ENCODE results near the gene PTDSS2. TPM values are rescaled to one million over a fixed set of nuclear protein-coding genes. Genes with fewer than 3 reads are reported as not detected.

The PTDSS2 gene
- total and polyA plus RNA-seq, 9 of the 15 experiments (the other 6 are each of a cell fraction or from before 2014, with no cell fraction given): 0.45 to 53.9 (median 17.2) TPM

DNA sequence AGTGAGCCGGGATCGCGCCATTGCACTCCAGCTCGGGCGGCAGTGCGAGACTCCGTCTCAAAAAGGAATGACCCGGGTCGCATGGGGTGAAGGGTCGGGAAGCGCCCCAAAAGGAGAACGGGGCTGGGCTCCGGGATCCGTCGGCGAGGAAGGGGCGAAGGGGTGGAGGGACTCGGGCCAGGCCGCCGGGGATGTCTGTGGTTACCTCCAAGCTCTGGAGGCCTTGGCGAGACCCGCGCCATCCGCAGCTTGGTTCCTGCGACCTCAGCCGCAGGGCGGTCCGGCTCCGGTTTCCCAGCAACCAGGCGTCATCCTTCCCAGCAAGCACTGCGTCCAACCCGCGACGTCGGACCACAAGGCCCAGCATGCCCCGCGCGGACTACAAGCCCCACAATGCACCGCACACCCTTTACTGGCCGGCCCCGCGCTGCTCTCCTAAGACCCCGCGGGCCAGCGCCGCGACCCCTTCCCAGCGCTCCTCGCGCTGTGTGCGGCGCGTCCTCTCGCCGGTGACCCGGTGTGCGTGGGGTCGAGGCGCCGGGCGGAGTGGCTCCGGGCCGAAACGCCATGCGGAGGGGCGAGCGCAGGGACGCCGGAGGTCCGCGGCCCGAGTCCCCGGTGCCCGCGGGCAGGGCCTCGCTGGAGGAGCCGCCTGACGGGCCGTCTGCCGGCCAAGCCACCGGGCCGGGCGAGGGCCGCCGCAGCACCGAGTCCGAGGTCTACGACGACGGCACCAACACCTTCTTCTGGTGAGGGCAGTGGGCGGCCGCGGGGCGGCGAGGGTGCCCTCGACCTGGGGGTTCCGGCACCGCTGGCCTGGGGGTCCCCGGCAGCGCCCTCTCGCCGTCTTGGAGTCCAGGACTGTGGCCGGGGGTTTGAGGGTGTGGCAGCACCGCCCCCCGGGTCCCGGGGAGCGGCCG, at the start of gene PTDSS2 (continued):
- TF ChIP-seq NCOA4 (IDR thresholded peaks at IDR 0.05; ENCODE audit: partially characterized antibody): no peak
- TF ChIP-seq SREBF1 (IDR thresholded peaks at IDR 0.05; ENCODE audit: borderline replicate concordance, low read depth, low read length): no peak
- TF ChIP-seq SIN3B (IDR thresholded peaks at IDR 0.05; ENCODE audit: low read depth): peak; percentile 78
- 0 out of 2 replicates have a peak, but pooled peaks have one; percentile 63 for TF ChIP-seq ZNF263 (CRISPR knock-in tag; IDR thresholded peaks at IDR 0.05; ENCODE audit: borderline replicate concordance)
- TF ChIP-seq FUS (optimal IDR thresholded peaks at IDR 0.05; ENCODE audit: low read depth, low read length): no peak
- TF ChIP-seq, protein P1, sequence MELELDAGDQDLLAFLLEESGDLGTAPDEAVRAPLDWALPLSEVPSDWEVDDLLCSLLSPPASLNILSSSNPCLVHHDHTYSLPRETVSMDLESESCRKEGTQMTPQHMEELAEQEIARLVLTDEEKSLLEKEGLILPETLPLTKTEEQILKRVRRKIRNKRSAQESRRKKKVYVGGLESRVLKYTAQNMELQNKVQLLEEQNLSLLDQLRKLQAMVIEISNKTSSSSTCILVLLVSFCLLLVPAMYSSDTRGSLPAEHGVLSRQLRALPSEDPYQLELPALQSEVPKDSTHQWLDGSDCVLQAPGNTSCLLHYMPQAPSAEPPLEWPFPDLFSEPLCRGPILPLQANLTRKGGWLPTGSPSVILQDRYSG (tag; conservative IDR thresholded peaks at IDR 0.05; ENCODE audit: low read depth): no peak
- no peak for TF ChIP-seq CHD4 (IDR thresholded peaks at IDR 0.05; ENCODE audit: insufficient read depth, insufficient replicate concordance, low read depth, low read length, poor library complexity, severe bottlenecking)
- TF ChIP-seq DPF2 (IDR thresholded peaks at IDR 0.05): no peak
- no peak for TF ChIP-seq SMC3 (conservative IDR thresholded peaks at IDR 0.05; ENCODE audit: insufficient read depth, low read depth, low read length)
- peak; percentile 37; the same call in 1 of the 2 replicates for TF ChIP-seq CHD2 (IDR thresholded peaks at IDR 0.05; ENCODE audit: low read depth, low read length)
- peak; percentile 72; the same call in 1 of the 2 replicates for TF ChIP-seq PHF8 (IDR thresholded peaks at IDR 0.05; ENCODE audit: borderline replicate concordance, low read length)
- TF ChIP-seq, protein P2, sequence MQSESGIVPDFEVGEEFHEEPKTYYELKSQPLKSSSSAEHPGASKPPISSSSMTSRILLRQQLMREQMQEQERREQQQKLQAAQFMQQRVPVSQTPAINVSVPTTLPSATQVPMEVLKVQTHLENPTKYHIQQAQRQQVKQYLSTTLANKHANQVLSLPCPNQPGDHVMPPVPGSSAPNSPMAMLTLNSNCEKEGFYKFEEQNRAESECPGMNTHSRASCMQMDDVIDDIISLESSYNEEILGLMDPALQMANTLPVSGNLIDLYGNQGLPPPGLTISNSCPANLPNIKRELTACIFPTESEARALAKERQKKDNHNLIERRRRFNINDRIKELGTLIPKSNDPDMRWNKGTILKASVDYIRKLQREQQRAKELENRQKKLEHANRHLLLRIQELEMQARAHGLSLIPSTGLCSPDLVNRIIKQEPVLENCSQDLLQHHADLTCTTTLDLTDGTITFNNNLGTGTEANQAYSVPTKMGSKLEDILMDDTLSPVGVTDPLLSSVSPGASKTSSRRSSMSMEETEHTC (IDR thresholded peaks at IDR 0.05): no peak
- peak; percentile 73 for TF ChIP-seq SUPT5H (IDR thresholded peaks at IDR 0.05)
- TF ChIP-seq ZNF76 (CRISPR knock-in tag; IDR thresholded peaks at IDR 0.05; ENCODE audit: borderline replicate concordance): peak; percentile 97
- TF ChIP-seq, protein P3, sequence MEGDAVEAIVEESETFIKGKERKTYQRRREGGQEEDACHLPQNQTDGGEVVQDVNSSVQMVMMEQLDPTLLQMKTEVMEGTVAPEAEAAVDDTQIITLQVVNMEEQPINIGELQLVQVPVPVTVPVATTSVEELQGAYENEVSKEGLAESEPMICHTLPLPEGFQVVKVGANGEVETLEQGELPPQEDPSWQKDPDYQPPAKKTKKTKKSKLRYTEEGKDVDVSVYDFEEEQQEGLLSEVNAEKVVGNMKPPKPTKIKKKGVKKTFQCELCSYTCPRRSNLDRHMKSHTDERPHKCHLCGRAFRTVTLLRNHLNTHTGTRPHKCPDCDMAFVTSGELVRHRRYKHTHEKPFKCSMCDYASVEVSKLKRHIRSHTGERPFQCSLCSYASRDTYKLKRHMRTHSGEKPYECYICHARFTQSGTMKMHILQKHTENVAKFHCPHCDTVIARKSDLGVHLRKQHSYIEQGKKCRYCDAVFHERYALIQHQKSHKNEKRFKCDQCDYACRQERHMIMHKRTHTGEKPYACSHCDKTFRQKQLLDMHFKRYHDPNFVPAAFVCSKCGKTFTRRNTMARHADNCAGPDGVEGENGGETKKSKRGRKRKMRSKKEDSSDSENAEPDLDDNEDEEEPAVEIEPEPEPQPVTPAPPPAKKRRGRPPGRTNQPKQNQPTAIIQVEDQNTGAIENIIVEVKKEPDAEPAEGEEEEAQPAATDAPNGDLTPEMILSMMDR (IDR thresholded peaks at IDR 0.05 in 2 of 3, conservative IDR thresholded peaks at IDR 0.05 in 1 of 3; ENCODE audit: insufficient read depth in 2 of 3, low read depth in 1 of 3, low read length in 3 of 3): no peak
- TF ChIP-seq NR4A1 (CRISPR knock-in tag; IDR thresholded peaks at IDR 0.05): no peak
- peak; percentile 77; the same call in 1 of the 2 replicates for TF ChIP-seq NR4A1 (tag; IDR thresholded peaks at IDR 0.05)
- no peak for TF ChIP-seq HNRNPK (IDR thresholded peaks at IDR 0.05; ENCODE audit: low read depth, low read length, poor library complexity, severe bottlenecking)
- TF ChIP-seq RBFOX2 (IDR thresholded peaks at IDR 0.05; ENCODE audit: low read depth, low read length): peak; percentile 88
- TF ChIP-seq, protein P4, sequence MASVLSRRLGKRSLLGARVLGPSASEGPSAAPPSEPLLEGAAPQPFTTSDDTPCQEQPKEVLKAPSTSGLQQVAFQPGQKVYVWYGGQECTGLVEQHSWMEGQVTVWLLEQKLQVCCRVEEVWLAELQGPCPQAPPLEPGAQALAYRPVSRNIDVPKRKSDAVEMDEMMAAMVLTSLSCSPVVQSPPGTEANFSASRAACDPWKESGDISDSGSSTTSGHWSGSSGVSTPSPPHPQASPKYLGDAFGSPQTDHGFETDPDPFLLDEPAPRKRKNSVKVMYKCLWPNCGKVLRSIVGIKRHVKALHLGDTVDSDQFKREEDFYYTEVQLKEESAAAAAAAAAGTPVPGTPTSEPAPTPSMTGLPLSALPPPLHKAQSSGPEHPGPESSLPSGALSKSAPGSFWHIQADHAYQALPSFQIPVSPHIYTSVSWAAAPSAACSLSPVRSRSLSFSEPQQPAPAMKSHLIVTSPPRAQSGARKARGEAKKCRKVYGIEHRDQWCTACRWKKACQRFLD (CRISPR knock-in tag; IDR thresholded peaks at IDR 0.05): peak; percentile 80
- TF ChIP-seq TBP (optimal IDR thresholded peaks at IDR 0.05; ENCODE audit: low read depth, low read length): peak; percentile 63
